PFSK-1 (cell line): Measurements from ENCODE around the gene CYRIA.

Experiments
- POLR2AphosphoS5 ChIP-seq: IDR thresholded peaks from 2 replicates; pipeline ENCODE4 v1.6.1; 2012; ENCODE audit warnings: low read depth, mild to moderate bottlenecking, control low read depth, low read length, moderate library complexity
- REST ChIP-seq, 2 experiments: IDR thresholded peaks; 2 replicates each; pipeline versions ENCODE4 v1.6.1 to v1.8.0; 2011 to 2012; ENCODE audit warnings: low read depth in 2 of 2, low read length in 2 of 2, control low read depth in 1 of 2, inconsistent platforms in 1 of 2, mild to moderate bottlenecking in 1 of 2, moderate library complexity in 1 of 2; ENCODE audit not compliant: insufficient read depth in 1 of 2
- TAF1 ChIP-seq: IDR thresholded peaks from 2 replicates; pipeline ENCODE4 v1.6.1; 2012; ENCODE audit warnings: low read length, control low read depth, borderline replicate concordance; ENCODE audit not compliant: insufficient read depth

- TF ChIP-seq POLR2AphosphoS5 (no peak), REST (IDR thresholded peaks at IDR 0.05; ENCODE audit: insufficient read depth in 1 of 2, low read depth in 2 of 2, low read length in 2 of 2) (no peak), TAF1 (no peak)
These were observed 791 bp upstream of the CYRIA start for GRCh38 chr2:16666449-16666801.
